ENCODE data around the gene TJP1.

DNA sequence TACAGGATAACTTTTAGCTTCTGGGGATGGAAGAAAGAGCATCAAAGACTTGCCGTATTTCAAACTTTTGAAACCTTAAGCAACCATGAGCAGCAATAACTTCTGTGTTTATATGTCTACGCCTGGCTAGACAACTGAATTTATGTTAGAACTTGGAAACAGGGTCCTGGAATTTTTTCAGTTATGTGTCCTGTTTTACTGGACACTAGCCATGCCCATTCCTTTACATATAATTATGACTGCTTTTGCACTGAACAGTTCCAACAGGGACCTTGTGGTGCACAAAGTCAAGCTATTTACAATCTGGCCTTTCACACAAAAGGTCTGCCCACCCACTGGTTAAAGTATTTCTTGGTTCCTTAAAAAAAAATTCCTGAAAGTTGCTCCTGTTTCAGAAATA lies 37.1 kb downstream of the TJP1 start:
- TF ChIP-seq, protein P1, sequence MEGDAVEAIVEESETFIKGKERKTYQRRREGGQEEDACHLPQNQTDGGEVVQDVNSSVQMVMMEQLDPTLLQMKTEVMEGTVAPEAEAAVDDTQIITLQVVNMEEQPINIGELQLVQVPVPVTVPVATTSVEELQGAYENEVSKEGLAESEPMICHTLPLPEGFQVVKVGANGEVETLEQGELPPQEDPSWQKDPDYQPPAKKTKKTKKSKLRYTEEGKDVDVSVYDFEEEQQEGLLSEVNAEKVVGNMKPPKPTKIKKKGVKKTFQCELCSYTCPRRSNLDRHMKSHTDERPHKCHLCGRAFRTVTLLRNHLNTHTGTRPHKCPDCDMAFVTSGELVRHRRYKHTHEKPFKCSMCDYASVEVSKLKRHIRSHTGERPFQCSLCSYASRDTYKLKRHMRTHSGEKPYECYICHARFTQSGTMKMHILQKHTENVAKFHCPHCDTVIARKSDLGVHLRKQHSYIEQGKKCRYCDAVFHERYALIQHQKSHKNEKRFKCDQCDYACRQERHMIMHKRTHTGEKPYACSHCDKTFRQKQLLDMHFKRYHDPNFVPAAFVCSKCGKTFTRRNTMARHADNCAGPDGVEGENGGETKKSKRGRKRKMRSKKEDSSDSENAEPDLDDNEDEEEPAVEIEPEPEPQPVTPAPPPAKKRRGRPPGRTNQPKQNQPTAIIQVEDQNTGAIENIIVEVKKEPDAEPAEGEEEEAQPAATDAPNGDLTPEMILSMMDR (IDR thresholded peaks at IDR 0.05) = no peak
- no peak for TF ChIP-seq POLR2A (IDR thresholded peaks at IDR 0.05)

Data from lower leg skin (tissue), 3 donors.